GM12878 (cell line): ENCODE measurements around the gene TRIM38. TPM values are rescaled to one million over a fixed set of nuclear protein-coding genes. Genes with fewer than 3 reads are reported as not detected.

ENCODE experiments used
- ATAC-seq: fragments of 200-7000 bp; cut with Tn5 transposase; 3 replicates; pipeline ENCODE4 v1.9.1; 2020; ENCODE audit warnings: mild to moderate bottlenecking, moderate library complexity
- BruUV-seq: library from RNA; stranded (reverse); fragments of 400-500 nt; replicated peaks from 2 replicates; lab custom pipeline; 2021; lab: Mats Ljungman, UMichigan
- CTCF ChIA-PET: fragments of 300-600 bp; sonication (Branson Sonifier 250); formaldehyde crosslinking; extraction: SDS; loops from one replicate; lab custom pipeline; 2021; ENCODE audit warnings: inconsistent platforms; lab: Yijun Ruan, JAX
- POLR2A ChIA-PET: fragments of 350-600 bp; formaldehyde crosslinking; extraction: SDS; loops from one replicate; lab custom pipeline; 2021; ENCODE audit warnings: inconsistent platforms; lab: Charles Lee
- RAD21 ChIA-PET: fragments of 300-600 bp; sonication (Branson Sonifier 250); formaldehyde crosslinking; loops from one replicate; lab custom pipeline; 2023; ENCODE audit warnings: antibody characterized with exemption; ENCODE audit not compliant: unreplicated experiment; lab: Charles Lee
- SMC1A ChIA-PET: fragments of 300-600 bp; sonication (Branson Sonifier 250); formaldehyde crosslinking; loops from one replicate; lab custom pipeline; 2023; ENCODE audit not compliant: unreplicated experiment, uncharacterized antibody; lab: Charles Lee
- DNase-seq: peaks from one replicate; pipeline ENCODE4 v3.0.0-alpha.2; 2011; ENCODE audit warnings: low read depth, low spot score
- FAIRE-seq: peaks from 3 replicates; lab custom pipeline; 2011; peaks lifted over from hg19 to GRCh38; lab: Jason Lieb, UNC
- H2AFZ ChIP-seq: 2 replicates; pipeline ENCODE4 v1.6.0; 2011; ENCODE audit warnings: low read depth, low read length, control low read depth; ENCODE audit not compliant: control insufficient read depth
- H3K27ac ChIP-seq: 2 replicates; pipeline ENCODE4 v1.5.1; 2011; ENCODE audit warnings: control low read depth; ENCODE audit not compliant: control insufficient read depth, insufficient read depth
- H3K27me3 ChIP-seq, 2 experiments: replicated peaks in 1 of 2; 2 replicates each; pipeline versions ENCODE4 v1.6.0 to v1.6.1; 2011; ENCODE audit warnings: low read length in 1 of 2; ENCODE audit not compliant: control insufficient read depth in 2 of 2, insufficient read depth in 2 of 2
- H3K36me3 ChIP-seq, 2 experiments: 2 replicates each; pipeline ENCODE4 v1.5.1; 2011; ENCODE audit warnings: low read length in 1 of 2; ENCODE audit not compliant: control insufficient read depth in 2 of 2, insufficient read depth in 2 of 2
- H3K4me1 ChIP-seq: 2 replicates; pipeline ENCODE4 v1.6.1; 2011; ENCODE audit warnings: mild to moderate bottlenecking, low read length, moderate library complexity, mixed read lengths; ENCODE audit not compliant: control insufficient read depth, insufficient read depth
- H3K4me2 ChIP-seq: 2 replicates; pipeline ENCODE4 v1.6.0; 2011; ENCODE audit warnings: control low read depth; ENCODE audit not compliant: control insufficient read depth, insufficient read depth
- H3K4me3 ChIP-seq: fragments of 200-600 bp; sonication (generic); 2 replicates; pipeline ENCODE4 v1.5.1; 2016
- H3K79me2 ChIP-seq: 2 replicates; pipeline ENCODE4 v1.6.0; 2011; ENCODE audit warnings: low read length; ENCODE audit not compliant: control insufficient read depth, insufficient read depth
- H3K9ac ChIP-seq: 2 replicates; pipeline ENCODE4 v1.8.0; 2011; ENCODE audit warnings: low read length, control low read depth, mixed read lengths; ENCODE audit not compliant: control insufficient read depth, insufficient read depth
- H3K9me3 ChIP-seq: replicated peaks from 3 replicates; pipeline ENCODE4 v1.5.1; 2011; ENCODE audit warnings: mild to moderate bottlenecking, low read length; ENCODE audit not compliant: control insufficient read depth, insufficient read depth
- H4K20me1 ChIP-seq: 2 replicates; pipeline ENCODE4 v1.6.0; 2011; ENCODE audit not compliant: control insufficient read depth, insufficient read depth
- BHLHE40 ChIP-seq, 2 experiments: fragments of 450-650 bp in 1 of 2; IDR thresholded peaks; 2 replicates each; pipeline ENCODE4 v1.6.1; 2011 to 2017; ENCODE audit warnings: low read depth in 2 of 2, borderline replicate concordance in 1 of 2, improper control_type of control experiment in 1 of 2, low read length in 1 of 2, mild to moderate bottlenecking in 1 of 2
- CTCF ChIP-seq, 3 experiments: IDR thresholded peaks in 2 of 3; conservative IDR thresholded peaks in 1 of 3; 2 replicates each; pipeline ENCODE4 v1.5.1; 2011; ENCODE audit warnings: low read depth in 3 of 3, low read length in 3 of 3, mild to moderate bottlenecking in 3 of 3, control low read depth in 2 of 3, moderate library complexity in 2 of 3, inconsistent platforms in 1 of 3, mixed read lengths in 1 of 3; ENCODE audit not compliant: control insufficient read depth in 2 of 3, insufficient read depth in 1 of 3; ENCODE audit errors: extremely low read depth in 1 of 3
- E2F8 ChIP-seq: fragments of 450-650 bp; IDR thresholded peaks from 2 replicates; pipeline ENCODE4 v1.6.1; 2018; ENCODE audit warnings: mild to moderate bottlenecking, low read depth, moderate library complexity; ENCODE audit not compliant: partially characterized antibody
- MTA2 ChIP-seq: fragments of 450-650 bp; IDR thresholded peaks from 2 replicates; pipeline ENCODE4 v1.6.1; 2016; ENCODE audit warnings: low read depth, mild to moderate bottlenecking, moderate library complexity
- NR2C1 ChIP-seq: fragments of 450-650 bp; IDR thresholded peaks from 2 replicates; pipeline ENCODE4 v1.6.1; 2017; ENCODE audit warnings: antibody characterized with exemption, mild to moderate bottlenecking, moderate library complexity
- PAX8 ChIP-seq: fragments of 450-650 bp; IDR thresholded peaks from 2 replicates; pipeline ENCODE4 v1.6.1; 2017; ENCODE audit warnings: mild to moderate bottlenecking, moderate library complexity
- RFX5 ChIP-seq: IDR thresholded peaks from 2 replicates; pipeline ENCODE4 v1.6.1; 2011; ENCODE audit warnings: low read depth, low read length, improper control_type of control experiment
- WGBS: methylation state at CpG from one replicate; pipeline ENCODE4 v1.1.6; 2016; ENCODE audit warnings: low lambda C conversion rate; ENCODE audit not compliant: insufficient replicate concordance, insufficient coverage; ENCODE audit errors: missing lambda C conversion rate; 5-methylcytosine and 5-hydroxymethylcytosine counted together
- in situ Hi-C: fragments of 300-500 bp; cut with MboI; formaldehyde crosslinking; loops from 9 replicates; pipeline ENCODE4 v1.14.3; 2018; ENCODE audit warnings: mixed read lengths
- intact Hi-C: fragments of 100-400 bp; cut with micrococcal nuclease; formaldehyde crosslinking; loops from one replicate; pipeline ENCODE4 v1.14.2; 2022; ENCODE audit not compliant: unreplicated experiment
- polyA plus RNA-seq, 11 experiments: library from polyadenylated mRNA; depleted of rRNA in 4 of 11; unstranded in 6 of 11; stranded (reverse) in 5 of 11; fragments of >200 nt; fragmentation: Nextera tagmentation in 4 of 11; fragmentation: Illumina TruSeq in 1 of 11; extraction: Ambion mirVana in 4 of 11; extraction: Trizol in 1 of 11; gene quantifications; 1 replicate in 1 of 11; 2 replicates in 10 of 11; pipeline versions ENCODE4 v1.2.1 to v1.2.3, GENCODE V29; 2011 to 2016; ENCODE audit warnings: inconsistent platforms in 2 of 11, missing spikeins in 2 of 11, low read depth in 1 of 11
- total RNA-seq, 4 experiments: library from RNA; depleted of rRNA in 3 of 4; stranded (reverse); fragments of >200 nt in 3 of 4; fragmentation: Illumina TruSeq in 1 of 4; extraction: Trizol in 1 of 4; gene quantifications; 2 replicates each; pipeline versions ENCODE4 v1.2.1 to v1.2.3, GENCODE V29; 2013 to 2021

The TRIM38 gene
- total and polyA plus RNA-seq, 10 of the 15 experiments (the other 5 are each of a cell fraction or from before 2014, with no cell fraction given): 4.5 to 14.7 (median 11.1) TPM

GRCh38 chr6:25984265-25984664, 21.7 kb downstream of the TRIM38 start:
- in situ Hi-C loops (no loop called here), intact Hi-C loops (no loop called here)
- no TSS peak for BruUV-seq
- Histone ChIP-seq H3K36me3 (peaks cover 9 to 19% of the 10 kb centered on the region in 2 experiments), H3K9ac (no peak overlapping the region), H4K20me1 (no peaks in the 10 kb centered on the region), H3K79me2 (no peaks in the 10 kb centered on the region), H3K27ac (no peak overlapping the region), H3K4me3 (no peak overlapping the region), H3K9me3 (no peaks in the 10 kb centered on the region), H2AFZ (no peak overlapping the region), H3K4me1 (no peaks in the 10 kb centered on the region), H3K4me2 (no peak overlapping the region), H3K27me3 (no peaks in the 10 kb centered on the region)
- no peak for ATAC-seq
- ChIA-PET RAD21 (no interaction called here), SMC1A (no interaction called here), CTCF (no interaction called here), POLR2A (no interaction called here)
- no peak for DNase-seq
- no peak for FAIRE-seq
- 8% methylated on average over 2 of the region's 2 CpGs for WGBS
- no peak for TF ChIP-seq E2F8
- no peak for TF ChIP-seq RFX5
- no peak for TF ChIP-seq NR2C1
- TF ChIP-seq CTCF (IDR thresholded peaks at IDR 0.05 in 2 of 3, conservative IDR thresholded peaks at IDR 0.05 in 1 of 3; ENCODE audit: control insufficient read depth in 2 of 3, extremely low read depth in 1 of 3, insufficient read depth in 1 of 3, low read depth in 3 of 3, low read length in 3 of 3): no peak
- TF ChIP-seq PAX8: no peak
- no peak for TF ChIP-seq BHLHE40 (IDR thresholded peaks at IDR 0.05; ENCODE audit: borderline replicate concordance in 1 of 2, low read depth in 2 of 2, low read length in 1 of 2)
- TF ChIP-seq MTA2: no peak
